Measurements from ENCODE around the gene PAPPA.

Gene PAPPA

GRCh38 chr9:116182876-116183275 lies 29.3 kb downstream of the PAPPA start:
- DNase-seq: no peak

GRCh38 chr9:116187570-116188170 lies 34.1 kb downstream of the PAPPA start:
- DNase-seq: no peak

- no peak for DNase-seq
Measured at GRCh38 chr9:116189683-116190082, 36.1 kb downstream of the PAPPA start.

- DNase-seq: no peak
Measured at GRCh38 chr9:116190637-116191396, 37.2 kb downstream of the PAPPA start.

- no peak for DNase-seq
Measured at GRCh38 chr9:116191576-116192415, 38.2 kb downstream of the PAPPA start.

- no peak for DNase-seq
Measured at GRCh38 chr9:116193636-116194035, 40.0 kb downstream of the PAPPA start.

- DNase-seq: no peak
Measured at GRCh38 chr9:116196806-116197205, 43.2 kb downstream of the PAPPA start.

GRCh38 chr9:116198344-116198743 lies 44.8 kb downstream of the PAPPA start:
- DNase-seq: no peak

GRCh38 chr9:116202219-116202912 lies 48.8 kb downstream of the PAPPA start:
- no peak for DNase-seq

- no peak for DNase-seq
Measured at GRCh38 chr9:116204252-116204882, 50.8 kb downstream of the PAPPA start.

- peak; percentile 19 for DNase-seq
Measured at GRCh38 chr9:116207371-116208111, 54.0 kb downstream of the PAPPA start.

GRCh38 chr9:116208417-116209232 lies 55.0 kb downstream of the PAPPA start:
- no peak for DNase-seq

GRCh38 chr9:116209414-116210116 lies 56.0 kb downstream of the PAPPA start:
- no peak for DNase-seq

GRCh38 chr9:116212986-116213692 lies 59.5 kb downstream of the PAPPA start:
- no peak for DNase-seq

- no peak for DNase-seq
Measured at GRCh38 chr9:116213693-116214047, 60.1 kb downstream of the PAPPA start.

GRCh38 chr9:116218399-116218798 lies 64.8 kb downstream of the PAPPA start:
- DNase-seq: no peak

GRCh38 chr9:116219686-116220085 lies 66.1 kb downstream of the PAPPA start:
- DNase-seq: no peak

- no peak for DNase-seq
Measured at GRCh38 chr9:116223926-116224325, 70.3 kb downstream of the PAPPA start.

GRCh38 chr9:116230051-116230632 lies 76.6 kb downstream of the PAPPA start:
- DNase-seq: no peak
